ENCODE results near the gene MAD2L2. TPM values are rescaled to one million over a fixed set of nuclear protein-coding genes. Genes with fewer than 3 reads are reported as not detected.

MAD2L2 gene
- total and polyA plus RNA-seq, 9 of the 15 experiments (the other 6 are each of a cell fraction or from before 2014, with no cell fraction given): 12.4 to 286 (median 143) TPM

DNA sequence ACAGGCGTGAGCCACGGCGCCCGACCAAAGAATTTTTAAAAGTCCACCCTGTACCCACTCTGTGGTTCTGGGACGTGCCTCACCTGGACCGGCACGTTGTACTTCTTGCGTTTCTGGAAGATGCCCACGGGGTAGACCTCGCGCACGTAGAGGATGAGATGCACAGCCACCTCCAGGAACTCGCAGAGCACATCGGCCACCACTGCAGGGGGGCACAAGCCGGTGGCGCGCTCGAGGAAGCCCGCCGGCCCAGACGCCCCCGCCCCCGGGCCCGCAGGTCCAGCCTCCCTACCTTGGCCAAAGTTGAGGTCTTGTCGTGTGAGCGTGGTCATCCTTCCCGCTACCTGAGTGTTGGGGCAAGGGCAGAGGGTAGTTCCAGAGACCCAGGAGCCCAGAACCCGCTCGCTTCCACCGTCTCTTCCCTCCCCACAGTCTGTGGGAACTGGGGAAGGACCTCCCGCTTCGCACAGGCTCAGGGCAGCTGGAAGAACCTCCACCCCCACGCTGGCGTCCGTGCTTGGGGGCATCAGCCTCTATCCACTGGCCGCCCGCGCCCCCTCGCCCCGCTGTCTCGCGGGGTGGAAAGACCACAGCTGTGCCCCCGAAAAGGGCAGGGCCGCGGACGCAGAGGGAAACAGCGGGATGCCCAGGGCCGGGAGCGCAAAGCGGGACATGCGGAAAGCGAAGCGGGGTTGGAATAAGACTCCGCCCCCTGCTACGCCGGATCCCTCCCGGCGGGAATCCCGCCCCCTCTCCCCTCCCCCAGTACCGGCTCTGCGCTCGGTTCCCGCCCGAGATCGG, 478 bp downstream of the MAD2L2 start:
- ChIA-PET POLR2A (interaction anchor here (0.5 to 3.3 kb wide), 7 partner anchors 8 to 230 kb away, joined by 3 to 40 read pairs (median 4); no protein-coding TSS in a partner anchor), CTCF (ENCODE audit: low intra/inter-chr PET ratio) (no interaction called here)
- intact Hi-C loops (cut with micrococcal nuclease) (no loop called here), in situ Hi-C loops (cut with MboI) (no loop called here)
- ATAC-seq (peak; percentile 61), DNase-seq (ENCODE audit: extremely low read depth in 1 of 4, low spot score in 3 of 4) (peak in 2 of 4 experiments; percentile 62 to 64), FAIRE-seq (no peak)
- Histone ChIP-seq H3K36me3 (ENCODE audit: control insufficient read depth, insufficient read depth, low read length) (peaks cover 39% of the 10 kb centered on the region), H3K9me3 (replicated peaks; ENCODE audit: control insufficient read depth, insufficient read depth, low read depth, low read length) (no peaks in the 10 kb centered on the region), H3K9me1 (ENCODE audit: control insufficient read depth, insufficient read depth, low read length) (peaks cover 4% of the 10 kb centered on the region), H4K20me1 (replicated peaks; ENCODE audit: control insufficient read depth, insufficient read depth, low read length) (no peaks in the 10 kb centered on the region; the same call in 1 of the 2 replicates), H3K4me2 (ENCODE audit: insufficient read depth, low read length) (peak overlapping the region; percentile 92), H3K79me2 (ENCODE audit: control insufficient read depth, insufficient read depth, low read length) (peaks cover 22% of the 10 kb centered on the region), H3K4me3 (peak overlapping the region; percentile 99), H3K27ac (ENCODE audit: extremely low read depth, low read depth, low read length) (peak overlapping the region; percentile 93), H2AFZ (ENCODE audit: low read depth, low read length) (peak overlapping the region; percentile 84), H3K27me3 (ENCODE audit: control insufficient read depth in 2 of 2, insufficient read depth in 2 of 2, low read length in 2 of 2) (no peaks in the 10 kb centered on the region), H3K4me1 (replicated peaks in 1 of 2; ENCODE audit: control insufficient read depth in 2 of 2, insufficient read depth in 2 of 2, low read length in 2 of 2) (peaks cover 11 to 34% of the 10 kb centered on the region in 2 experiments), H3K9ac (ENCODE audit: insufficient read depth in 1 of 2, low read depth in 2 of 2, low read length in 2 of 2) (peak overlapping the region; percentile 86 to 95)
- BruUV-seq (replicated peaks): TSS peak; percentile 52
- WGBS (ENCODE audit: insufficient coverage, low coverage, missing lambda C conversion rate): 6% methylated on average over 55 of the region's 65 CpGs
- TF ChIP-seq SIX5 (IDR thresholded peaks at IDR 0.05; ENCODE audit: borderline replicate concordance in 1 of 2, insufficient read depth in 1 of 2, low read depth in 1 of 2, low read length in 2 of 2) (no peak), MTA1 (IDR thresholded peaks at IDR 0.05; ENCODE audit: borderline replicate concordance) (no peak), HDAC1 (IDR thresholded peaks at IDR 0.05) (peak in 1 of 2 experiments; percentile 74; a peak in 2 of 4 replicates), MYNN (IDR thresholded peaks at IDR 0.05) (0 out of 2 replicates have a peak, but pooled peaks have one; percentile 45), MYNN (CRISPR knock-in tag; IDR thresholded peaks at IDR 0.05) (no peak), HNRNPL (IDR thresholded peaks at IDR 0.05; ENCODE audit: low read depth, low read length) (peak; percentile 92), LCOR (CRISPR knock-in tag; IDR thresholded peaks at IDR 0.05) (0 out of 2 replicates have a peak, but pooled peaks have one; percentile 4), PYGO2 (tag; IDR thresholded peaks at IDR 0.05) (no peak), ZNF282 (CRISPR knock-in tag; IDR thresholded peaks at IDR 0.05) (no peak), ELF4 (CRISPR knock-in tag; IDR thresholded peaks at IDR 0.05) (no peak), ZNF239 (CRISPR knock-in tag; IDR thresholded peaks at IDR 0.05) (no peak)
- TF ChIP-seq, protein P1, sequence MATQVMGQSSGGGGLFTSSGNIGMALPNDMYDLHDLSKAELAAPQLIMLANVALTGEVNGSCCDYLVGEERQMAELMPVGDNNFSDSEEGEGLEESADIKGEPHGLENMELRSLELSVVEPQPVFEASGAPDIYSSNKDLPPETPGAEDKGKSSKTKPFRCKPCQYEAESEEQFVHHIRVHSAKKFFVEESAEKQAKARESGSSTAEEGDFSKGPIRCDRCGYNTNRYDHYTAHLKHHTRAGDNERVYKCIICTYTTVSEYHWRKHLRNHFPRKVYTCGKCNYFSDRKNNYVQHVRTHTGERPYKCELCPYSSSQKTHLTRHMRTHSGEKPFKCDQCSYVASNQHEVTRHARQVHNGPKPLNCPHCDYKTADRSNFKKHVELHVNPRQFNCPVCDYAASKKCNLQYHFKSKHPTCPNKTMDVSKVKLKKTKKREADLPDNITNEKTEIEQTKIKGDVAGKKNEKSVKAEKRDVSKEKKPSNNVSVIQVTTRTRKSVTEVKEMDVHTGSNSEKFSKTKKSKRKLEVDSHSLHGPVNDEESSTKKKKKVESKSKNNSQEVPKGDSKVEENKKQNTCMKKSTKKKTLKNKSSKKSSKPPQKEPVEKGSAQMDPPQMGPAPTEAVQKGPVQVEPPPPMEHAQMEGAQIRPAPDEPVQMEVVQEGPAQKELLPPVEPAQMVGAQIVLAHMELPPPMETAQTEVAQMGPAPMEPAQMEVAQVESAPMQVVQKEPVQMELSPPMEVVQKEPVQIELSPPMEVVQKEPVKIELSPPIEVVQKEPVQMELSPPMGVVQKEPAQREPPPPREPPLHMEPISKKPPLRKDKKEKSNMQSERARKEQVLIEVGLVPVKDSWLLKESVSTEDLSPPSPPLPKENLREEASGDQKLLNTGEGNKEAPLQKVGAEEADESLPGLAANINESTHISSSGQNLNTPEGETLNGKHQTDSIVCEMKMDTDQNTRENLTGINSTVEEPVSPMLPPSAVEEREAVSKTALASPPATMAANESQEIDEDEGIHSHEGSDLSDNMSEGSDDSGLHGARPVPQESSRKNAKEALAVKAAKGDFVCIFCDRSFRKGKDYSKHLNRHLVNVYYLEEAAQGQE (IDR thresholded peaks at IDR 0.05; ENCODE audit: borderline replicate concordance): no peak
- TF ChIP-seq, protein P1 (CRISPR knock-in tag; IDR thresholded peaks at IDR 0.05; ENCODE audit: low read depth): no peak
